Measurements from ENCODE around the gene JADE2. TPM values are rescaled to one million over a fixed set of nuclear protein-coding genes. Genes with fewer than 3 reads are reported as not detected.

Gene JADE2
- polyA plus RNA-seq, 5 donors: 13.5 to 18.8 (median 15.8) TPM

- DNase-seq: no peak
These were observed 43.6 kb downstream of the JADE2 start for GRCh38 chr5:134568761-134569695.

GRCh38 chr5:134569758-134570364 is 44.4 kb downstream of the JADE2 start:
- no peak for DNase-seq

- no peak for DNase-seq
These were observed 44.9 kb downstream of the JADE2 start for GRCh38 chr5:134570365-134570758.

- no peak for DNase-seq
These were observed 45.4 kb downstream of the JADE2 start for GRCh38 chr5:134570886-134571285.

GRCh38 chr5:134571693-134572405 is 46.4 kb downstream of the JADE2 start:
- DNase-seq: no peak

GRCh38 chr5:134572811-134573210 is 47.3 kb downstream of the JADE2 start:
- no peak for DNase-seq

- no peak for DNase-seq
These were observed 49.1 kb downstream of the JADE2 start for GRCh38 chr5:134574521-134574920.

GRCh38 chr5:134575316-134575715 is 49.8 kb downstream of the JADE2 start:
- DNase-seq: no peak

GRCh38 chr5:134576386-134577021 is 51.0 kb downstream of the JADE2 start:
- no peak for DNase-seq

GRCh38 chr5:134577022-134577795 is 51.7 kb downstream of the JADE2 start:
- no peak for DNase-seq

- peak; percentile 59 to 67 for DNase-seq
These were observed 52.5 kb downstream of the JADE2 start for GRCh38 chr5:134577796-134578577.

GRCh38 chr5:134578578-134579283 is 53.3 kb downstream of the JADE2 start:
- DNase-seq: no peak

GRCh38 chr5:134579284-134579771 is 53.9 kb downstream of the JADE2 start:
- no peak for DNase-seq

GRCh38 chr5:134580001-134580460 is 54.6 kb downstream of the JADE2 start:
- no peak for DNase-seq

- DNase-seq: no peak
These were observed 55.9 kb downstream of the JADE2 start for GRCh38 chr5:134581241-134581981.

- no peak for DNase-seq
These were observed 56.8 kb downstream of the JADE2 start for GRCh38 chr5:134582281-134582680.

GRCh38 chr5:134582941-134583340 is 57.5 kb downstream of the JADE2 start:
- no peak for DNase-seq

GRCh38 chr5:134583766-134584165 is 58.3 kb downstream of the JADE2 start:
- DNase-seq: no peak

- no peak for DNase-seq
These were observed 59.2 kb downstream of the JADE2 start for GRCh38 chr5:134584662-134585061.
